ENCODE results near the gene CD276.

DNA sequence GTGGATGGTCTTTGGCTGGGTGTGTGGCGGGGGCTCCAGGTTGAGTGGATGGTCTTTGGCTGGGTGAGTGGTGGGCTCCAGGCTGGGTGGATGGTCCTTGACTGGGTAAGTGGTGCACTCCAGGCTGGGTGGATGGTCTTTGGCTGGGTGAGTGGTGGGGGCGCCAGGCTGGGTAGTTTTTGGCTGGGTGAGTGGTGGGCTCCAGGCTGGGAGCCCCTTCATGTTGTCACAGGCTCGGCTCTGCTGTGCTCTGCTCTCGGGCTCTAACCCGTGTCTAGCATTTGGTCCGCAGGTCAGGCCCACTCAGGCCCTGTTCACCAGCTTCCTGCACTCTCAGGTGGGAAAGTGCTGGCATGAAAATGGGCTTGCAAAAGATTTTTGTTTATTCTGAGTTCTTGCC lies 25.1 kb downstream of the CD276 start:
- TF ChIP-seq, protein P1, sequence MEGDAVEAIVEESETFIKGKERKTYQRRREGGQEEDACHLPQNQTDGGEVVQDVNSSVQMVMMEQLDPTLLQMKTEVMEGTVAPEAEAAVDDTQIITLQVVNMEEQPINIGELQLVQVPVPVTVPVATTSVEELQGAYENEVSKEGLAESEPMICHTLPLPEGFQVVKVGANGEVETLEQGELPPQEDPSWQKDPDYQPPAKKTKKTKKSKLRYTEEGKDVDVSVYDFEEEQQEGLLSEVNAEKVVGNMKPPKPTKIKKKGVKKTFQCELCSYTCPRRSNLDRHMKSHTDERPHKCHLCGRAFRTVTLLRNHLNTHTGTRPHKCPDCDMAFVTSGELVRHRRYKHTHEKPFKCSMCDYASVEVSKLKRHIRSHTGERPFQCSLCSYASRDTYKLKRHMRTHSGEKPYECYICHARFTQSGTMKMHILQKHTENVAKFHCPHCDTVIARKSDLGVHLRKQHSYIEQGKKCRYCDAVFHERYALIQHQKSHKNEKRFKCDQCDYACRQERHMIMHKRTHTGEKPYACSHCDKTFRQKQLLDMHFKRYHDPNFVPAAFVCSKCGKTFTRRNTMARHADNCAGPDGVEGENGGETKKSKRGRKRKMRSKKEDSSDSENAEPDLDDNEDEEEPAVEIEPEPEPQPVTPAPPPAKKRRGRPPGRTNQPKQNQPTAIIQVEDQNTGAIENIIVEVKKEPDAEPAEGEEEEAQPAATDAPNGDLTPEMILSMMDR (IDR thresholded peaks at IDR 0.05) = no peak
- no peak for TF ChIP-seq ZFX (IDR thresholded peaks at IDR 0.05; ENCODE audit: borderline replicate concordance)
